ENCODE data around the gene SMIM45.

Gene SMIM45

DNA sequence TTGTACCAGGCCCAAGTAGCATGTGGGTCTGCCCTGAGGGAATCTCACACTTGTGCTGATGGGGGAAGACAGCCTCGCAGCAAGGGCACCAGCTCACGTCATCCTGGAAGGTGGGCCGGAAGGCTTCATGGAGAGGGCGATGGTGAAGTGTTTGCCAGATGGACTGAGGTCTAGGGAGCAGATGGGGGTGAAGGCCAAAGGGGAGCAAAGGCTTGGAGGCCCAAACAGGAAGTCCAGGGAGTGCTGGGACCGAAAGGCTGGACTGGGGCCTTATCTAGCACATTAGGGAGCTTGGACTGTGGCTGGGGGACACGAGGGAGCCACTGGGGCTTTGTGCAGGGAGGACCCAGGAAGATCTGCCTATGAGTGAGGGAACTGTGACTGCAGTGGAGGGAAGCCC is 24.1 kb upstream of the SMIM45 start:
- H4K8ac ChIP-seq (ENCODE audit: low read depth in 2 of 2, low read length in 2 of 2), result no peak overlapping the region
- DNase-seq (no peak), ATAC-seq (ENCODE audit: low read depth) (no peak)
- no peak overlapping the region for H2AK5ac ChIP-seq (ENCODE audit: low read depth, low read length)
- in situ Hi-C loops (cut with MboI; ENCODE audit: low sequenced_read_pairs) (no loop called here), dilution Hi-C loops (cut with HindIII; ENCODE audit: low sequenced_read_pairs, unreplicated experiment) (no loop called here), intact Hi-C loops (cut with micrococcal nuclease) (no loop called here)
- H2BK15ac ChIP-seq (ENCODE audit: low read depth, low read length), result no peak overlapping the region
- H3K27ac ChIP-seq (ENCODE audit: insufficient read depth, low read length), result no peak overlapping the region
- H2AK9ac ChIP-seq (replicated peaks; ENCODE audit: low read depth, low read length, poor library complexity), result no peak overlapping the region
- no peak overlapping the region for H3K9ac ChIP-seq (ENCODE audit: low read depth, low read length)
- H2BK20ac ChIP-seq (ENCODE audit: low read depth, low read length), result no peak overlapping the region
- H3K9me3 ChIP-seq (ENCODE audit: control insufficient read depth, insufficient read depth, low read length), result no peaks in the 10 kb centered on the region
- H3K9me1 ChIP-seq (ENCODE audit: insufficient read depth, low read length), result no peaks in the 10 kb centered on the region
- H3K27me3 ChIP-seq (ENCODE audit: control insufficient read depth, insufficient read depth, low read length), result peaks cover 23% of the 10 kb centered on the region
- H3K4me1 ChIP-seq (ENCODE audit: control insufficient read depth, insufficient read depth, low read length), result no peaks in the 10 kb centered on the region
- H3K4me2 ChIP-seq (ENCODE audit: low read depth, low read length), result no peak overlapping the region
- TF ChIP-seq CEBPB (IDR thresholded peaks at IDR 0.05; ENCODE audit: low read depth, low read length) (no peak), RCOR1 (IDR thresholded peaks at IDR 0.05; ENCODE audit: insufficient replicate concordance, low read length) (no peak), POLR2A (IDR thresholded peaks at IDR 0.05; ENCODE audit: low read depth, low read length) (no peak), MAZ (IDR thresholded peaks at IDR 0.05; ENCODE audit: borderline replicate concordance, low read depth, low read length) (no peak), CHD1 (IDR thresholded peaks at IDR 0.05; ENCODE audit: low read depth, low read length) (no peak), RFX5 (IDR thresholded peaks at IDR 0.05; ENCODE audit: low read depth, low read length) (no peak), FOS (IDR thresholded peaks at IDR 0.05; ENCODE audit: low read depth, low read length) (no peak), BHLHE40 (IDR thresholded peaks at IDR 0.05; ENCODE audit: low read depth, low read length) (no peak), NFE2L2 (IDR thresholded peaks at IDR 0.05; ENCODE audit: low read depth, low read length) (no peak), SMC3 (IDR thresholded peaks at IDR 0.05; ENCODE audit: low read depth, low read length) (no peak)
- TF ChIP-seq, protein P1, sequence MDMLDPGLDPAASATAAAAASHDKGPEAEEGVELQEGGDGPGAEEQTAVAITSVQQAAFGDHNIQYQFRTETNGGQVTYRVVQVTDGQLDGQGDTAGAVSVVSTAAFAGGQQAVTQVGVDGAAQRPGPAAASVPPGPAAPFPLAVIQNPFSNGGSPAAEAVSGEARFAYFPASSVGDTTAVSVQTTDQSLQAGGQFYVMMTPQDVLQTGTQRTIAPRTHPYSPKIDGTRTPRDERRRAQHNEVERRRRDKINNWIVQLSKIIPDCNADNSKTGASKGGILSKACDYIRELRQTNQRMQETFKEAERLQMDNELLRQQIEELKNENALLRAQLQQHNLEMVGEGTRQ (IDR thresholded peaks at IDR 0.05; ENCODE audit: low read depth, low read length), result no peak
- TF ChIP-seq, protein P2, sequence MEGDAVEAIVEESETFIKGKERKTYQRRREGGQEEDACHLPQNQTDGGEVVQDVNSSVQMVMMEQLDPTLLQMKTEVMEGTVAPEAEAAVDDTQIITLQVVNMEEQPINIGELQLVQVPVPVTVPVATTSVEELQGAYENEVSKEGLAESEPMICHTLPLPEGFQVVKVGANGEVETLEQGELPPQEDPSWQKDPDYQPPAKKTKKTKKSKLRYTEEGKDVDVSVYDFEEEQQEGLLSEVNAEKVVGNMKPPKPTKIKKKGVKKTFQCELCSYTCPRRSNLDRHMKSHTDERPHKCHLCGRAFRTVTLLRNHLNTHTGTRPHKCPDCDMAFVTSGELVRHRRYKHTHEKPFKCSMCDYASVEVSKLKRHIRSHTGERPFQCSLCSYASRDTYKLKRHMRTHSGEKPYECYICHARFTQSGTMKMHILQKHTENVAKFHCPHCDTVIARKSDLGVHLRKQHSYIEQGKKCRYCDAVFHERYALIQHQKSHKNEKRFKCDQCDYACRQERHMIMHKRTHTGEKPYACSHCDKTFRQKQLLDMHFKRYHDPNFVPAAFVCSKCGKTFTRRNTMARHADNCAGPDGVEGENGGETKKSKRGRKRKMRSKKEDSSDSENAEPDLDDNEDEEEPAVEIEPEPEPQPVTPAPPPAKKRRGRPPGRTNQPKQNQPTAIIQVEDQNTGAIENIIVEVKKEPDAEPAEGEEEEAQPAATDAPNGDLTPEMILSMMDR (conservative IDR thresholded peaks at IDR 0.05; ENCODE audit: low read depth, low read length), result no peak
- TF ChIP-seq, protein P3, sequence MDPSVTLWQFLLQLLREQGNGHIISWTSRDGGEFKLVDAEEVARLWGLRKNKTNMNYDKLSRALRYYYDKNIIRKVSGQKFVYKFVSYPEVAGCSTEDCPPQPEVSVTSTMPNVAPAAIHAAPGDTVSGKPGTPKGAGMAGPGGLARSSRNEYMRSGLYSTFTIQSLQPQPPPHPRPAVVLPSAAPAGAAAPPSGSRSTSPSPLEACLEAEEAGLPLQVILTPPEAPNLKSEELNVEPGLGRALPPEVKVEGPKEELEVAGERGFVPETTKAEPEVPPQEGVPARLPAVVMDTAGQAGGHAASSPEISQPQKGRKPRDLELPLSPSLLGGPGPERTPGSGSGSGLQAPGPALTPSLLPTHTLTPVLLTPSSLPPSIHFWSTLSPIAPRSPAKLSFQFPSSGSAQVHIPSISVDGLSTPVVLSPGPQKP (IDR thresholded peaks at IDR 0.05; ENCODE audit: borderline replicate concordance, low read depth, low read length), result no peak
- no peak overlapping the region for H3K14ac ChIP-seq (replicated peaks; ENCODE audit: low read depth, low read length)
- no TSS peak for BruUV-seq (replicated peaks)
- H3K36me3 ChIP-seq (ENCODE audit: control insufficient read depth, insufficient read depth, low read length), result no peaks in the 10 kb centered on the region
- POLR2A ChIA-PET (ENCODE audit: unreplicated experiment), result no interaction called here
- no peak overlapping the region for H3K56ac ChIP-seq (ENCODE audit: extremely low read depth, insufficient read depth, low read length)
- no peak overlapping the region for H3K23ac ChIP-seq (ENCODE audit: low read depth, low read length)
- no peak overlapping the region for H3K4ac ChIP-seq (ENCODE audit: low read depth, low read length)
- H2AFZ ChIP-seq (replicated peaks; ENCODE audit: low read length, poor library complexity), result no peak overlapping the region
- 66% methylated on average over 5 of the region's 6 CpGs; no CpG with 5 or more reads in 1 of the 2 experiments for WGBS, 2 experiments (ENCODE audit: extremely low coverage in 2 of 2, insufficient read length in 1 of 2)
- H2BK5ac ChIP-seq (ENCODE audit: low read depth, low read length, poor library complexity, severe bottlenecking), result no peak overlapping the region
- CTCF ChIA-PET, result interaction anchor here (1.4 kb wide), 1 partner anchor 13 kb away, joined by 4 read pairs; no protein-coding TSS in a partner anchor
- H3K79me1 ChIP-seq (ENCODE audit: low read depth in 1 of 2, low read length in 2 of 2), result no peaks in the 10 kb centered on the region
- no peak overlapping the region for H4K5ac ChIP-seq (ENCODE audit: low read depth, low read length)
- H3K18ac ChIP-seq (ENCODE audit: low read depth, low read length), result no peak overlapping the region
- H4K91ac ChIP-seq (ENCODE audit: insufficient read depth, low read depth, low read length), result no peak overlapping the region
- H4K20me1 ChIP-seq (ENCODE audit: insufficient read depth, low read length), result no peaks in the 10 kb centered on the region; the same call in 1 of the 2 replicates
- H2BK120ac ChIP-seq (ENCODE audit: low read depth, low read length), result no peak overlapping the region
- H3K4me3 ChIP-seq (ENCODE audit: insufficient read depth, low read depth, low read length), result no peak overlapping the region

Data from IMR-90 (cell line).